ENCODE results near the gene HAVCR1. TPM values are rescaled to one million over a fixed set of nuclear protein-coding genes. Genes with fewer than 3 reads are reported as not detected.

The HAVCR1 gene
- total and polyA plus RNA-seq, 7 donors = 0.01 to 0.77 TPM; not detected in 5

DNA sequence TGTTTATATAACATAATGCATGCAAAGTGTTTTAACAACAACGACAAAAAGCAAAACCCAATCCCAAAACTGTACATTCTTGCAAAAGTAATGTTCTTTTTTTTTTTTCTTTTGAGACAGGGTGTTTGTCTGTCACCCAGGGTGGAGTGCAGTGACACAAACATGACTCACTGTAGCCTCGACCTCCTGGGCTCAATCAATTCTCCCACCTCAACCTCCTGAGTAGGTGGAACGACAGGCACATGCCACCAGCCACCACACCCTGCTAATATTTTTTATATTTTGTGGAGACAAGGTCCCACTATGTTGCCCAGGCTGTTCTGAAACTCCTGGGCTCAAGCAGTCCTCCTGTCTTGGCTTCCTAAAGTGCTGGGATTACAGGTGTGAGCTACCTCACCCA lies 13.6 kb upstream of the HAVCR1 start:
- no peak for ATAC-seq
- WGBS, 3 donors = 64 to 76% (median 67%) methylated on average over 3 of the region's 3 CpGs
- no peak for DNase-seq
- Histone ChIP-seq H3K4me1 (no peaks in the 10 kb centered on the region), H3K27ac (no peak overlapping the region), H3K9me3 (no peaks in the 10 kb centered on the region), H3K36me3 (ENCODE audit: insufficient read depth in 1 of 2, low read depth in 1 of 2) (no peaks in the 10 kb centered on the region), H3K27me3 (ENCODE audit: insufficient read depth in 3 of 3, low read length in 2 of 3) (no peaks in the 10 kb centered on the region), H3K4me3 (no peak overlapping the region)
- intact Hi-C loops (cut with DNase I) = no loop called here
- TF ChIP-seq, protein P1, sequence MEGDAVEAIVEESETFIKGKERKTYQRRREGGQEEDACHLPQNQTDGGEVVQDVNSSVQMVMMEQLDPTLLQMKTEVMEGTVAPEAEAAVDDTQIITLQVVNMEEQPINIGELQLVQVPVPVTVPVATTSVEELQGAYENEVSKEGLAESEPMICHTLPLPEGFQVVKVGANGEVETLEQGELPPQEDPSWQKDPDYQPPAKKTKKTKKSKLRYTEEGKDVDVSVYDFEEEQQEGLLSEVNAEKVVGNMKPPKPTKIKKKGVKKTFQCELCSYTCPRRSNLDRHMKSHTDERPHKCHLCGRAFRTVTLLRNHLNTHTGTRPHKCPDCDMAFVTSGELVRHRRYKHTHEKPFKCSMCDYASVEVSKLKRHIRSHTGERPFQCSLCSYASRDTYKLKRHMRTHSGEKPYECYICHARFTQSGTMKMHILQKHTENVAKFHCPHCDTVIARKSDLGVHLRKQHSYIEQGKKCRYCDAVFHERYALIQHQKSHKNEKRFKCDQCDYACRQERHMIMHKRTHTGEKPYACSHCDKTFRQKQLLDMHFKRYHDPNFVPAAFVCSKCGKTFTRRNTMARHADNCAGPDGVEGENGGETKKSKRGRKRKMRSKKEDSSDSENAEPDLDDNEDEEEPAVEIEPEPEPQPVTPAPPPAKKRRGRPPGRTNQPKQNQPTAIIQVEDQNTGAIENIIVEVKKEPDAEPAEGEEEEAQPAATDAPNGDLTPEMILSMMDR (IDR thresholded peaks at IDR 0.05) = no peak

DNA sequence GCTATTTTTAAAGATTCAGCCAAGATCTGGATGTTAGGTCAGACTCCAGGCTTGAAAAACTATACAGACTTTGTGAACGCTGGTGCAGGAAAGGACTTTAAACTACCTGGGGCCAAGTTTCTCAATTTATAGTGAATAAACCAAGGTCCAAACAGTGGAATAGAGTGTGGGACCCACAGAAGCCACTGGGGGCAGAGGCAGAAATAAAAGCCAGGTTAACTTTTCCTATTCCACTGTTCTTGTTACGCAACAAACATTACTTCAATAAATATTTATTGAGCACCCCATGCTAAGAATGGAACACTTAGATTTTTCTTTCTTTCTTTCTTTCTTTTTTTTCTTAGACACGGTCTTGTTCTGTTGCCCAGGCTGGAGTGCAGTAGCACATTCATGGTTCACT lies 11.0 kb upstream of the HAVCR1 start:
- DNase-seq (no peak), ATAC-seq (no peak)
- Histone ChIP-seq H3K36me3 (ENCODE audit: insufficient read depth in 1 of 2, low read depth in 1 of 2) (no peaks in the 10 kb centered on the region), H3K4me3 (no peak overlapping the region), H3K27me3 (ENCODE audit: insufficient read depth in 3 of 3, low read length in 2 of 3) (no peaks in the 10 kb centered on the region), H3K9me3 (no peaks in the 10 kb centered on the region), H3K27ac (no peak overlapping the region), H3K4me1 (no peaks in the 10 kb centered on the region)
- TF ChIP-seq, protein P1 (IDR thresholded peaks at IDR 0.05) = no peak
- intact Hi-C loops (cut with DNase I) = no loop called here
- 80 to 85% (median 84%) methylated on average over 3 of the region's 3 CpGs for WGBS, 3 donors

DNA sequence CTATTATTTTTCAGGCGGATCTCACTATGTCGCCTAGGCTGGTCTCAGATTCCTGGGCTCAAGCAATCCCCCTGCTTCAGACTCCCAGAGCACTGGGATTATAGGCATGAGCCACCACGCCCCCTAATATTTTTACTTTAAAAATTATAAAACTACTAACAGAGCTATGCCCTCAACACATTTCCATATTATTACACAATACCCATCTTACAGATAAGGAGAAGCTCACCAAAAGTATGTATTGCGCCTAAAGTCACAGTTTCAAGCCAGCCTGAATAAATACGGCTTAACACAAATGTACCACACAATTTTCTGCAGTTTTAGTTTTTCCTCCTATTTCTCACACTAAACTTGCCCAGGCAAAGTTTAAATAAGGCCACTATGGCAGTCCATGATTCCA lies 9.9 kb upstream of the HAVCR1 start:
- Histone ChIP-seq H3K9me3 (no peaks in the 10 kb centered on the region), H3K4me1 (no peaks in the 10 kb centered on the region), H3K27me3 (ENCODE audit: insufficient read depth in 3 of 3, low read length in 2 of 3) (no peaks in the 10 kb centered on the region), H3K36me3 (ENCODE audit: insufficient read depth in 1 of 2, low read depth in 1 of 2) (no peaks in the 10 kb centered on the region), H3K4me3 (no peak overlapping the region), H3K27ac (no peak overlapping the region)
- 83 to 92% (median 88%) methylated on average over 5 of the region's 5 CpGs for WGBS, 3 donors
- DNase-seq = no peak
- intact Hi-C loops (cut with DNase I) = no loop called here
- TF ChIP-seq, protein P1 (IDR thresholded peaks at IDR 0.05) = no peak
- ATAC-seq = no peak

DNA sequence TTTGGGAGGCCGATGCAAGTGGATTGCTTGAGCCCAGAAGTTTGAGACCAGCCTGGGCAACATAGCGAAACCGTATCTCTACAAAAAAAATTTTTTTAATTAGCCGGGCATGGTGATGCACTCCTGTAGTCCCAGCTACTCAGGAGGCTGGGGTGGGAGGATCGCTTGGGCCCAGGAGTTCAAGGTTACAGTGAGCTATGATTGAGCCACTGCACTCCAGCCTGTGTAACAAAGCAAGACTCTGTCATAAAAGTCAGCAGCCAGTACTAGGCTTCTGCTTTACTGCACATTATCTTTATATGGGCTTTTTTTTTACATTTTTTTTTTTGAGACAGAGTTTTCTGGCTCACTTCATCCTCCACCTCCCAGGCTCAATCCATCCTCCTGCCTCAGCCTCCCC lies 9.4 kb upstream of the HAVCR1 start:
- 93 to 95% (median 94%) methylated on average over 5 of the region's 5 CpGs for WGBS, 3 donors

DNA sequence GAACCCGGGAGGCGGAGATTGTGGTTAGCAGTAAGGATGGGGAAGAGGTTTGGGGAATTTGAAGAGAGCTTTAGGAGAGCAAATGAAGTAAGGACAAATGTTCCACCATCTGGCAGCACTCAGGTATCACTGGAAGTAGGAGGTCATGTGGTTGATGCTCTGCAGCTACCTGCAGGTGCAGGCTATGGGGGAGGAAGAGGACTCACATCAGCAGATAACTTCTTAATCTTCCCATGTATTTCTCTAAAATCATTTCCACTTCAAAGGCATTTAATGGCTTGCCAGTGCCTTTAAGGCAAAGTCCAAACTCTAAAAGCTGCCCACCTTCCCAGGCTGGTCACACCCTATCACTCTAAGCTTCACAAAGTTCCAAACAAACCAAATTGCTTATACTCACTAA lies 8.1 kb upstream of the HAVCR1 start:
- no peak overlapping the region for H3K27ac ChIP-seq

More for the DNA sequence above, 9.4 kb upstream of the HAVCR1 start:
- ATAC-seq (no peak), DNase-seq (no peak)
- TF ChIP-seq, protein P1 (IDR thresholded peaks at IDR 0.05) = no peak
- Histone ChIP-seq H3K36me3 (ENCODE audit: insufficient read depth in 1 of 2, low read depth in 1 of 2) (no peaks in the 10 kb centered on the region), H3K27me3 (ENCODE audit: insufficient read depth in 3 of 3, low read length in 2 of 3) (no peaks in the 10 kb centered on the region), H3K4me1 (no peaks in the 10 kb centered on the region), H3K4me3 (no peak overlapping the region), H3K27ac (no peak overlapping the region), H3K9me3 (no peaks in the 10 kb centered on the region)
- intact Hi-C loops (cut with DNase I) = no loop called here

More for the DNA sequence above, 8.1 kb upstream of the HAVCR1 start:
- no peak overlapping the region for H3K4me3 ChIP-seq
- H3K4me1 ChIP-seq = no peaks in the 10 kb centered on the region
- DNase-seq = no peak
- intact Hi-C loops (cut with DNase I) = no loop called here
- TF ChIP-seq, protein P1 (IDR thresholded peaks at IDR 0.05) = no peak
- WGBS, 3 donors = 49 to 77% (median 67%) methylated on average over 2 of the region's 2 CpGs
- H3K27me3 ChIP-seq (ENCODE audit: insufficient read depth in 3 of 3, low read length in 2 of 3) = no peaks in the 10 kb centered on the region
- H3K9me3 ChIP-seq = no peaks in the 10 kb centered on the region
- H3K36me3 ChIP-seq (ENCODE audit: insufficient read depth in 1 of 2, low read depth in 1 of 2) = no peaks in the 10 kb centered on the region
- ATAC-seq = no peak
